ENCODE data around the gene CNTNAP2. TPM values are rescaled to one million over a fixed set of nuclear protein-coding genes. Genes with fewer than 3 reads are reported as not detected.
"Not testable (repeated sequence)": the region's sequence is repeated elsewhere in the genome, so short reads cannot be mapped to it uniquely, and the experiment has no call there.

Gene CNTNAP2
- total RNA-seq, 4 donors from 2014 or later: 0.29 to 0.88 (median 0.33) TPM; not detected in 1

DNA sequence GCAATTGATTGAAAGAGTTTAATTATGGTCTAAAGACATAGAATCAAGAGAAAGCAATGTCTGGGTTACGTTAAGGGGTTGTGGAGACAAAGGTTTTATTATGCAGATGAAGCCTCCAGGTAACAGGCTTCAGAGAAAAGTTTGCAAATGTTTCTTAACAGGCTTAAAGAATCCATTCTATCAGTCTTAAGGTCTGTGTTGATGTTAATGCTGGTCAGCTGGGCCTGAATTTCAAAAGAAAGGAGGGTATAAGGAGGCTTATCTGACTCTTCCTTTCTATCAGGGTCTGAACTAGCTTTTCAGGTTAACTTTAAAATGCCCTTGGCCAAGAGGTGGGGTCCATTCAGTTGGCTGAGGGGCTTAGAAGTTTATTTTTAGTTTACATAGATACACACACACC is 1469.5 kb downstream of the CNTNAP2 start:
- Histone ChIP-seq H3K9me3 (no peaks in the 10 kb centered on the region), H3K4me1 (no peaks in the 10 kb centered on the region), H3K4me3 (replicated peaks in 1 of 3) (no peak overlapping the region), H3K36me3 (no peaks in the 10 kb centered on the region), H3K27me3 (no peaks in the 10 kb centered on the region), H3K27ac (no peak overlapping the region)
- intact Hi-C loops (cut with DNase I): no loop called here
- no peak for DNase-seq
- no peak for TF ChIP-seq POLR2A (IDR thresholded peaks at IDR 0.05)
- TF ChIP-seq, protein P1, sequence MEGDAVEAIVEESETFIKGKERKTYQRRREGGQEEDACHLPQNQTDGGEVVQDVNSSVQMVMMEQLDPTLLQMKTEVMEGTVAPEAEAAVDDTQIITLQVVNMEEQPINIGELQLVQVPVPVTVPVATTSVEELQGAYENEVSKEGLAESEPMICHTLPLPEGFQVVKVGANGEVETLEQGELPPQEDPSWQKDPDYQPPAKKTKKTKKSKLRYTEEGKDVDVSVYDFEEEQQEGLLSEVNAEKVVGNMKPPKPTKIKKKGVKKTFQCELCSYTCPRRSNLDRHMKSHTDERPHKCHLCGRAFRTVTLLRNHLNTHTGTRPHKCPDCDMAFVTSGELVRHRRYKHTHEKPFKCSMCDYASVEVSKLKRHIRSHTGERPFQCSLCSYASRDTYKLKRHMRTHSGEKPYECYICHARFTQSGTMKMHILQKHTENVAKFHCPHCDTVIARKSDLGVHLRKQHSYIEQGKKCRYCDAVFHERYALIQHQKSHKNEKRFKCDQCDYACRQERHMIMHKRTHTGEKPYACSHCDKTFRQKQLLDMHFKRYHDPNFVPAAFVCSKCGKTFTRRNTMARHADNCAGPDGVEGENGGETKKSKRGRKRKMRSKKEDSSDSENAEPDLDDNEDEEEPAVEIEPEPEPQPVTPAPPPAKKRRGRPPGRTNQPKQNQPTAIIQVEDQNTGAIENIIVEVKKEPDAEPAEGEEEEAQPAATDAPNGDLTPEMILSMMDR (IDR thresholded peaks at IDR 0.05): no peak
- WGBS, 2 donors: 38 to 85% methylated on average over 1 of the region's 1 CpG

DNA sequence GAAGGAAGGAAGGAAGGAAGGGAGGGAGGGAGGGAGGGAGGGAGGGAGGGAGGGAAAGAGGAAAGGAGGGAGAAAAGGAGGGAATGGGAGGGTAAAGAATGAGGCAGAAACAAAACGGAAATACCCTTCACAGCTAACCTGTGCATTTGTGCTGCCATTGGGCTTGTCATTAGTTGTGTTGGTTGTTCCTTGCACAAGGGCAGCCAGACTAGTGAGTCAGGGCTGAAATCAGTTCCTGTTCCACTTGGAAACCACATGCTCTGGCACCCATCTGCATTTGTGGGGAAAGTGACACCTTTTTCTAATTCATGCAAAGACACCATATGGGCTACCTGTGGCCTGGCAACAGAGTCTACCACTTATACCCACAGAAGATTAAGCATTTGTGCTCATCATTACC is 1469.9 kb downstream of the CNTNAP2 start:
- intact Hi-C loops (cut with DNase I): no loop called here
- Histone ChIP-seq H3K27ac (no peak overlapping the region), H3K27me3 (no peaks in the 10 kb centered on the region), H3K4me1 (no peaks in the 10 kb centered on the region), H3K4me3 (replicated peaks in 1 of 3) (no peak overlapping the region), H3K9me3 (no peaks in the 10 kb centered on the region), H3K36me3 (no peaks in the 10 kb centered on the region)
- TF ChIP-seq, protein P1 (IDR thresholded peaks at IDR 0.05): no peak
- TF ChIP-seq POLR2A (IDR thresholded peaks at IDR 0.05): no peak
- DNase-seq: no peak
- 58 to 71% methylated on average over 1 of the region's 1 CpG for WGBS, 2 donors

DNA sequence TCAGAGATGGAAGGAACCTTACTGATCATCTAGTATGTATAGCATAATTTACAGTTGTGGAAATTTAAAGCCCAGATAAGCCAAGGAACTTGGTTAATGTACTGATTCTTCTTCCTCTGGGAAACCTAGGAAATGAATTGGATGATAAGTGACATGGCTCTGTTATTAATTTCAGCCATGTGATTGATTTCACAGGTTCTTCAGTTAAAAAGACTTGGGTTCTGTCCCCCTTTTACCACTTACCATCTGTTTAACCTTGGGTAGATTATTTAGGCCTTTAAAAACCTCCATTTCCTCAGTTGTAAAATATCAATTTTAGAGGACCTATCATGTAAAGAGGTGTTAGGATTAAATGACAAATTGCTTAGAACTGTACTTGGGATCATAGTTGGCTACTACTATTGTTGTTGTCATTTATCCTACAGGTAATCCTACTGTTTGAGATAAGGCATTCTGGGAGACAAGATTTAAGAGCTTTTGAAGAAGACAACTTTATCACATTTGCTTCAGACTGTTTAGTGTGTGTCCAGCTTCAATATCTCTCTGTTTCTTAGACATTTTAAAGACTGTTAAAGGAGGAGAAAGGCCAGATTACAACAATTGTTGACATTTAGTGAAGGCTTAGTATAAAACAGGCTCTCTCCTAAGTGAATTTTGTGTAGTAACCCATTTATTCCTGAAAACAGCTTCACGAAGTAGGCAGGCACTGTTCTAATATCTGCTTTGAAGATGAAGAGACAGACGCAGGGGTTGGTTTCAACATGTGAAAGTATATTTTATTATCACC is 1476.9 kb downstream of the CNTNAP2 start:
- 73 to 83% methylated on average over 2 of the region's 2 CpGs for WGBS, 2 donors
- Histone ChIP-seq H3K9me3 (no peaks in the 10 kb centered on the region), H3K4me3 (replicated peaks in 1 of 3) (no peak overlapping the region), H3K36me3 (no peaks in the 10 kb centered on the region), H3K27me3 (no peaks in the 10 kb centered on the region), H3K27ac (no peak overlapping the region), H3K4me1 (no peaks in the 10 kb centered on the region)
- TF ChIP-seq, protein P1 (IDR thresholded peaks at IDR 0.05): no peak
- TF ChIP-seq POLR2A (IDR thresholded peaks at IDR 0.05): no peak
- intact Hi-C loops (cut with DNase I): no loop called here
- no peak for DNase-seq

DNA sequence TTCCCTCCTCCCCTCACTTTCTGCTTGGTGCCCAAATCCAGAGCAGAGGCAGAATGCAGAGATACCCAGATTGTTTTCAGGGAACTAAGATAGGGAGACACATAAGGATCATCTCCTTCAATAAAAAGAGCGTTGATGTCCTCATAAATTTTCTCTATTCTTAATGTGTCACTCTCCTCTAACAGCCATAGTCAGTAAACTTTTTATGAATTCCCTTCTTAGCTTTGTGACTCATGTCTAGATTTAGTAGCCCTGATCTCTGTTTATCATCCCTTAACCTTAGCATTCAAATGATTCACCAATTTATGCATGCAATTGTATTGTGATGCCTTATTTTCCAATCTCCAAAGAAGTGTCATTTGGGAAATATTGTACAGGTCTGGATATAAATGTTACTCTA is 1478.4 kb downstream of the CNTNAP2 start:
- Histone ChIP-seq H3K4me3 (replicated peaks in 1 of 3) (no peak overlapping the region), H3K4me1 (no peaks in the 10 kb centered on the region), H3K27ac (no peak overlapping the region), H3K36me3 (no peaks in the 10 kb centered on the region), H3K27me3 (no peaks in the 10 kb centered on the region), H3K9me3 (no peaks in the 10 kb centered on the region)
- intact Hi-C loops (cut with DNase I): no loop called here
- WGBS, 2 donors: 84 to 90% methylated on average over 1 of the region's 1 CpG
- no peak for TF ChIP-seq POLR2A (IDR thresholded peaks at IDR 0.05)
- TF ChIP-seq, protein P1 (IDR thresholded peaks at IDR 0.05): no peak
- DNase-seq: no peak

DNA sequence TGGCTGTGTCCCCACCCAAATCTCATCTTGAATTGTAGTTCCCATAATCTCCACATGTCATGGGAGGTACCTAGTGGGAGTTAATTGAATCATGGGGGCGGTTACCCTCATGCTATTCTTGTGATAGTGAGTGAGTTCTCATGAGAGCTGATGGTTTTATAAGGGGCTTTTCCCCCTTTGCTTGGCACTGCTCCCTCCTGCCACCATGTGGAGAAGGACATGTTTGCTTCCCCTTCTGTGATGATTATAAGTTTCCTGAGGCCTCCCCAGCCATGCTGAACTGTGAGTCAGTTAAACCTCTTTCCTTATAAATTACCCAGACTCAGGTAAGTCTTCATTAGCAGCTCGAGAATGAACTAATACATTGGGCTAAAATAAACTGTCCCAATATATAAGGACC is 1482.1 kb downstream of the CNTNAP2 start:
- H3K4me3 ChIP-seq (replicated peaks in 1 of 3); H3K9me3 ChIP-seq; H3K27ac ChIP-seq; H3K4me1 ChIP-seq; DNase-seq; H3K36me3 ChIP-seq; intact Hi-C loops (cut with DNase I); H3K27me3 ChIP-seq: not testable (repeated sequence)
- 85 to 86% methylated on average over 2 of the region's 2 CpGs for WGBS, 2 donors
